NCI-H1092 (cell line): ENCODE data around the gene CDKAL1.
"Not testable (repeated sequence)": the region's sequence is repeated elsewhere in the genome, so short reads cannot be mapped to it uniquely, and the experiment has no call there.

Experiments
- DNase-seq: peaks from one replicate; lab custom pipeline; 2025; lab: John Stamatoyannopoulos, UW

CDKAL1 gene

DNA sequence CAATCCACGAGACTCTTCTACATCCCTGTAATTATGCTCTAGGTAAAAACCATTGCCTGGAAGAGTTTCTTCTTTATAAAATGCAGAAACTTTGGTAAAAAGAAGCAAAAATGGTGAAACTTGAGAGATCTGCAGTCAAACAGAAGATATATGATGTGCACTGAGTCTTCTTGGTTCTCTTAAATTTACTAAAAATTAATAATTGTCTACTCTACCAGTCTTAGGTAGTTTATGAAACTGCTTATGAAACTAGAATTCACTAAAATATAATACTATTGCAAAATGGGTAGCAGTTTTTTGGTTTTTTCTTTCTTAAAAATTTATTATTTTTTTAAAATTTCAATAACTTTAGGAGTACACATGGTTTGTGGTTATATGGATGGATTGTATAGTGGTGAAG, 540.2 kb downstream of the CDKAL1 start:
- DNase-seq, result no peak

GRCh38 chr6:21075986-21076385, 541.7 kb downstream of the CDKAL1 start:
- no peak for DNase-seq

- no peak for DNase-seq
These were observed 544.2 kb downstream of the CDKAL1 start for GRCh38 chr6:21078497-21078896.

GRCh38 chr6:21079468-21080048, 545.3 kb downstream of the CDKAL1 start:
- no peak for DNase-seq

DNA sequence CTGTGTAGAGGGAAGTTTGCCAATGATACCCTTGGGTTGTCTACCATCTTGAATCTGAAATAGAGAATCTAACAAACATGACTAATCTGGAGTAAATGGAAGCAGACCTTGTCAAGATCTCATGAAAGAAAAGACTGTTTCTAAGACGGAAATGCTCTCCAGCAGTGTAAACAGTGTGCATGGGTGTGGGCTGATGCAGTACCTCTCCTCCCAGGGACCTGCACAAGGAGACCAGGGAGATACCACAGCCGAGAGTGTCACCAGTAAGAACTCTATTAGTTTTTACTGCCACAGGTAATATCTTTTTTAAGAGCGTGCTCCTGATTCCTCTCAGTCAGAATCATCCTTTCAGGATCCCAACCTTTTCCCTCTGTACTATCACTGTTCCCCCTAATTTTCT, 546.0 kb downstream of the CDKAL1 start:
- no peak for DNase-seq

DNA sequence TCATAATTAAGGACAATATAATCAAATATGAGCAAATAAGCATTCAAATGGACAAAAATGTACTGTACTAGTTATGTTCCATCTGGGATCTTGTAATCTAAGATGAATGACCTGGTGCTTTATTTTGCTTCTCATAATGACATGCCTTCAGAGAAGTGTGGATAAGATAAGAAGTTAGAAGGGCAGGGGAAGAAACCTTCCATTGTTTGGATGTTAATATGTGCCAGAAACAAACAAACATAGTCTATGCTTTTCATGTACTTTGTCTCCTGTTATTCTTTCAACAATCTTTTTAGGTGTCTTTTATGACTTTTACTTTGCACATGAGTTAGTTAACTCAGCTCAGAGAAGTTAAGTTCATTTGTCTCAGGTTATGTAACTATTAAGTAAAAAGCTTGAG, 547.8 kb downstream of the CDKAL1 start:
- no peak for DNase-seq

DNA sequence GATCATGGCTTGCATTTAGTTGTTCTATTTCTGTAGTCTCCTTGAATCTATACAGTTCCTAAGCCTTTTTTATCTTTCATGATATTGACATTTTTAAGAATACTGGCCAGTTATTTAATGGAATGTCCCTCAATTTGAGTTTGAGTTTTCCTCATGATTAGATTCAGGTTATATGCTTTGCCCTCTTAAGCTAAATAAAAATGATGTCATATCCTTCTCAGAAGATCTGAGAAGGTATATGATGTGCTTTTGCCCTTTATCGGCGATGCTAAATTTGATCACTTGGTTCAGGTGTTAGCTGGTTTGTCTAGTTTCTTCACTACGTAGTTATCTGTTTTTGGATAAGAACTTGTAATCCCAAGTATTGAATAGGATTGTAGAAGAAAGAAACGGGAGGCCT, 549.5 kb downstream of the CDKAL1 start:
- DNase-seq, result no peak

GRCh38 chr6:21084656-21085055, 550.4 kb downstream of the CDKAL1 start:
- DNase-seq, result no peak

DNA sequence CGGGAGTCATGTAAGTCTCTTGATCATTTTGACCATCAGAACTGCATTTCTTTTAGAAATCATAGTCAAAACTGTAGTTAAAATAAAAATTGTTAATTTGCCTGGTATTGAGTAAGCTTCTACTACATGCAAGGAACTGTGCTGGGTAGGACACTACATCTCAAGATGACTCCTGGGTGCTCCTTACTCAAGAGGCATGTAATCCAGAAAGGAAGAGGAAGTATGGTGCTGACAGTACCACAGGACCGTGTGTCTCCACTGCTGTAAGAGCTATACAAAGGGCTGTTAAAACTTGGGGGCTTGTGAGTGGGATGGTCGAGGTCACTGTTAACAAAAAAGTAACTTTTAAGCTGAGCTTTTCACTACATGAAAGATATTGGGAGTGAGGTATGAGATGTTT, 551.0 kb downstream of the CDKAL1 start:
- no peak for DNase-seq

GRCh38 chr6:21085643-21086042, 551.4 kb downstream of the CDKAL1 start:
- DNase-seq, result no peak

- DNase-seq, result no peak
These were observed 552.9 kb downstream of the CDKAL1 start for GRCh38 chr6:21087188-21087587.

- no peak for DNase-seq
These were observed 557.2 kb downstream of the CDKAL1 start for GRCh38 chr6:21091411-21091810.

- not testable (repeated sequence) for DNase-seq
These were observed 558.0 kb downstream of the CDKAL1 start for GRCh38 chr6:21092231-21092772.

DNA sequence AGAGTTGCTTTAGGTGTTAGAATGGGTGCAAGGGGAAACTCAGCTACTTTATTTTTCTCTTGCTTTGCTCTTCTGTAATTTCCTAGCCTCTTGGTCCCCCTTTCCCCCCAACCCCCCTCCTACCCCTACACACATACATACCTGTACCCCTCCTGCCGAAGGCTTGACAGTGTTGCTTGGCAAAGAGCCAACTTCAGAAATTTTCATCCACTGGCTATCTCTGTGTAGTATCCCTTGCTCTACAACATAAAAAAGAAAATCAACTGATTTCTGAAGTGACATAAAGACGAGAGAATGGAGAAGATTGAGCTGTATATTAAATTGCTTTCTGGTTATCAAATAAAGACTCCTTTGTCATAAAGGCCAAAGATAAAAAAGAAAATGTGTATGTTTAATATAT, 561.2 kb downstream of the CDKAL1 start:
- no peak for DNase-seq

GRCh38 chr6:21098134-21098533, 563.9 kb downstream of the CDKAL1 start:
- DNase-seq, result no peak

DNA sequence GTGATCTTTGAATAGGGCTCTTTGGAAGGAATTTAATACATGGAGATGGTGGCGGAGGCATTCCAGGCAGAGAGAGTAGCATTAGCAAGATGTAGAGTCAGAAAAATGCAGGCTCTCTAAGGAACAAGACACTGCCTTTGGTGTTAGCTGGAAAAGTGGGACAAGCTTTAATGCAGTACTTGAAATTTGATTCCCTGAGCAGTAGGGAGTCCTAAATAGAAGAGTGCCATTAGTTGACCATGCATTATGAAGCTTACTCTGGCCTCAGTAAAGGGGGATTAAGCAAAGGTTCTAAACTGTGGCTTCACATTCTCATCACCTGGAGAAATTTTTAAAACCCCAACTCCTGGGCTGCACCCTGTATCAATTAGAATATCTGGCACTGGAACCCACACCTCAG, 564.5 kb downstream of the CDKAL1 start:
- DNase-seq, result no peak

GRCh38 chr6:21099338-21100314, 565.4 kb downstream of the CDKAL1 start:
- no peak for DNase-seq

DNA sequence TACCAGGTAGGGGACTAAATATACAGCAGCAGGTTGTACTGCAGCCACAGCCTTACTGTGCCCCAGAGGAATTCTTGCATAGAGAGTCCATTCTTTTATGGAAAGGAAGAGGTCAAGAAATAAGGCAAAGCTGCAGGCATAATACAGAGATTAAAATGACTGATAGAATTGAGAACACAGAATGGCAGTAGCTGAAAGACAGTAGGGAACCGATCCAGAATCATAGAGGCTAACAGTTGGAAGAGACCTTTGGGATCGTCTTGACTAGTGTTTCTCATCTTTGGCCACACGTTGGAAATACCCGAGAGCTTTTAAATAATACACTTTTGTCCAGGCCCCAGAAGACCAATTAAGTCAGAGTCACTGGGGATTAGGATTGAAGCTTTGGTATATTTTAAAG, 566.7 kb downstream of the CDKAL1 start:
- no peak for DNase-seq

- no peak for DNase-seq
These were observed 567.4 kb downstream of the CDKAL1 start for GRCh38 chr6:21101694-21102093.

GRCh38 chr6:21102201-21102600, 567.9 kb downstream of the CDKAL1 start:
- no peak for DNase-seq

- DNase-seq, result no peak
These were observed 568.4 kb downstream of the CDKAL1 start for GRCh38 chr6:21102624-21103023.

DNA sequence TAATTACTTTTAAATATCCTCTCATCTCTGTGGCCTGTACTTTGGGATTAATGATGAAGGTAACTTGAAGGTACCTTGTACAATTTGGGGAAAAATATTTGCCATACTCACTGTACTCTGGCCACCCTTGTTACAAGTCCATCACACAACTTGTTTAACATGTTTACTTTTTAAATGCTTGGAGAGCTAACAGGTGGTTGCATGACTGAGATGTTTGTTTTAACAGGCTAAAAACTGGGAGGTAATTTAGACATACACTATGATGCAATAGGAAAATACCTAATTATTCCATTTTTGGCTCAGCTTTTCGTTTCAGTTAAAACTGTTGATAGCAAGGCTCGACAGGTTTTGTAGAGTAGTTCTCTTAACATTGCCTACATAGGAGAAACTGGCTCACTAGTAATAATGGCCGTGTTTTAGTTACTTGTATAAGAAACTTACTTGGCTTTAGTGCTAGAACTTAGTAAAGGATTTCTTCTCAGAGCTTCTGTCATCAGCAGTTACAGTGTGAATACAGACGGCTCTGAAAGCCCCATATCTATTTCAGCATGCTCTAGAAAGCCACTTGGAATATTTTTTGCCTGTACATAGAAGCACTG, 569.5 kb downstream of the CDKAL1 start:
- DNase-seq, result no peak

DNA sequence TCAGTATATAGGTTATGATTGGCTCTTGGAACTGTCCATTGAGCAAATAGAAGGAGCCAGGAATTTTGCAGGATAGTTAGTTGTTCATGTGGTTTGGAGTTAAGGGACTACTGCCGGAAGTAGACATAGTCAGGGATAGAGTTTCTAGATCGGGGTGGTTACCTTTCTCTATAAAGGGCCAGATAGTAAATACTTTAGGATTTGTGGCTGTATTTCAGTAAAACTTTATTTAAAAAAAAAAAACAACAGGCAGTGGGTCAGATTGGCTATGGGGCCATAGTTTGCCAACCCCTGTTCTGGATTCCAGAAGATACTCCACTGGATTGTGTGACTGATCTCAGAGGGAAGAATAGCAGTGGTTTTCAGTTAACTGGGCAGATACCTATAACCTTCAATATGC, 570.0 kb downstream of the CDKAL1 start:
- DNase-seq, result no peak
